GM19023 (cell line): ENCODE data around the gene CHAF1A.

ENCODE experiments used
- ATAC-seq: cut with Tn5 transposase; IDR thresholded peaks from one replicate; pipeline ENCODE4 v1.9.1; 2021; ENCODE audit warnings: mild to moderate bottlenecking, moderate library complexity; ENCODE audit not compliant: unreplicated experiment

The CHAF1A gene

GRCh38 chr19:4436231-4436630 lies 33.8 kb downstream of the CHAF1A start:
- ATAC-seq = no peak

DNA sequence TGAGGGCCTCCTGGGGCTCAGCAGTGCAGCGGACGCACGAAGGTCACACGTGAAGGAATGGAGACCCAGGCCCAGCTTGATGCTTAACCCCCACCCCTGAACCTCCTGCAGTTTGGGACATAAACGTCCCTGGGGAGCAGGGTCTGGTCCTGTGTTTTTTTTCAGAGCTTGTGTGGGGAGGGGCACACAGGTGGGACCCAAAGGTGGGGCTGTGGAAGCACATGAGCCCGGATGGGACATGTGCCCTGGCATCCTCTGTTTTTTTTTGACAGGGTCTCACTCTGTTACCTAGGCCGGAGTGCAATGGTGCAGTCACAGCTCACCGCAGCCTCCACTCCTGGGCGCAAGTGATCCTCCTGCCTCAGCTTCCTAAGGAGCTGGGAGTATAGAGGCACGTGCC lies 34.7 kb downstream of the CHAF1A start:
- ATAC-seq = no peak

GRCh38 chr19:4439243-4439642 lies 36.8 kb downstream of the CHAF1A start:
- no peak for ATAC-seq

DNA sequence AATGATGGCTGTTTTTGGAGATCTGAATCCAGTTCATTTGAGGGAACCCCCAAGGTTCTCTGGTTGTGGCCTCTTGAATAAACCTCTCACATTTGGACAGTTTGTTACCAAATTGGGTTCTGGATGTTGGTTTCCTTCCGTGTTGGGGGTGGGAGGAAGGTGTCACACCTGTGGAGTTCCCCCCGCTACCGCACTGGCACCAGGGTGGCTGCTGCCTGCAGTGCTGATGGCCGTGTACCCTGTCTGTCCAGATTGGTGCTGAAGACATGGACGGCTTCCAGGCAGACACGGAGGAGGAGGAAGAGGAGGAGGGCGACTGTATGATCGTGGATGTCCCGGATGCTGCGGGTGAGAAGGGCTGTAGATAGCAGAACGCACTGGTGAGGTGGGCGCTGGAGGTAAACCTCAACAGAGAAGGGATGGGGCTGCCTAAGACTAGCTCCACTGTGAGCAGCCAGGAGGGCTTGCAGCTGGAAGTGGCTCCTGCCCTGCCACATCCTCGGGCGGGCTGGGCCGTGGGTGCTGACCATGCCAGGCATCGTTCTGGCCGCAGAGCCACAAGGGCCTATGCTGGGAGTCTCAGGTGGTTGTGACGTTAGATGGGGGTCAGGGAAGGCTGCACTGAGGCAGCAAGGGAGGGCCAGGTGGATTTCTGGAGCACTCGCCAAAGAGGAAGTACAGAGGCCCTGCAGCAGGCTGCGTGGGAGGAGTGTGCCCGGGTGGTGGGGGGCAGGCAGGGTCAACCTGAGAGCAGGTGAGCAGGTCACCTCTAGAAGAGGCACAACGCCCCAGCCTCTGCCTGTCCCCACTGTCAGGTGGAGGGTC lies 39.8 kb downstream of the CHAF1A start:
- ATAC-seq = no peak

- ATAC-seq = no peak
Observed at GRCh38 chr19:4442819-4443146, 40.3 kb downstream of the CHAF1A start.

DNA sequence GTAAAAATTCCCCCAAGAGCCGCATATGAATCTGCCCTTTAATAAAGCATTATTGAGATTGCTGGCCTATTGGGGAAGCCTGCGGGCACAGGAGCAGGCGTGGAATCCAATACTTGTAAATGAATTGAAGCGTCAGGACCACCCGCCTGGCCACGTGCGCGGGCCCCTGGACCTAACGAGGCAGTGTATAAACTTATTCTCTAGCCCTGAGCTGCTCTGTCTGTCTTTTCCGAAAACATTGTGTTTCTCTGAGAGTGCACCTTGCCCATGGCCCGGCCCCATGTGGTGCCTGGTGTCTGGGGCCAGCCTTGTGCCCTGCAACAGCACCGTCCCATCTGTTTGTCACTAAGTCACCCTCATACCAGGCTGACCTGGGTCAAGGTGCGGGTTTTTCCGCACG lies 40.7 kb downstream of the CHAF1A start:
- no peak for ATAC-seq

DNA sequence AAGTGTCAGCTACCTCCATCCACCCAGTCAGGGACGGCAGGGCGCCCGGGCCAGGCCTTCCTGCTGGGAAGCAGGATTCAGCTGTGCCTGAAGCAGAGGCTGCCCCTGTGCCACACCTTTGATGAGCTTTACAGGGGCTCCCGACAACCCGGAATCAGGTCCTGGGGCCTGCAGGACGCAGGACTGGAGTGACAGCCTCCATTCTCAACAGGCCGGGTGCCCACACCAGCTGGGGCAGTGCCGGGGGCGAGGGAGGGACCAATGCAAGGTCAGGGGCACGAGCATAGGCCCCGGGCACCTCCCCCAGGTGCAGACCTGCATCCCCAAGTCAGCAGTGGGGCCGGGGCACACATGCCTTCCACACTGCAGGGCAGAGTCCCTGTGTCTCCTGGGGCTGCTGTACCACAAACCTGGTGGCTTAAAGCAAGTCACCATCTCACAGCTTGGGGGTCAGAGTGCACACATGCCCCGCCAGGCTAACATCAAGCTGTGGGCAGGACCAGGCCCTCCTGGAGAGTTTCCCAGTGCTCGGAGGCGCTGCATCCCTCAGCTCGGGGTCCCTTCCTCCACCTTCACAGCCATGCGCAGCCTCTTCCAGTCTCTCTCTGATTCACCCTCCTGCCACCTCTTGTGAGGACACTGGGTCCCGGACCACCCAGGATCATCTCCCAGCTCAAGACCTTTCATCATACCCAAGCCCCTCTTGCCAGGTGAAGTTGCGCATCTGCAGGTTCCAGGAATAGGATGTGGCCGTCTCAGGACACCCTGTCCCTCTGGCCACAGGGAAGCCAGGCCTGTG lies 41.7 kb downstream of the CHAF1A start:
- no peak for ATAC-seq

DNA sequence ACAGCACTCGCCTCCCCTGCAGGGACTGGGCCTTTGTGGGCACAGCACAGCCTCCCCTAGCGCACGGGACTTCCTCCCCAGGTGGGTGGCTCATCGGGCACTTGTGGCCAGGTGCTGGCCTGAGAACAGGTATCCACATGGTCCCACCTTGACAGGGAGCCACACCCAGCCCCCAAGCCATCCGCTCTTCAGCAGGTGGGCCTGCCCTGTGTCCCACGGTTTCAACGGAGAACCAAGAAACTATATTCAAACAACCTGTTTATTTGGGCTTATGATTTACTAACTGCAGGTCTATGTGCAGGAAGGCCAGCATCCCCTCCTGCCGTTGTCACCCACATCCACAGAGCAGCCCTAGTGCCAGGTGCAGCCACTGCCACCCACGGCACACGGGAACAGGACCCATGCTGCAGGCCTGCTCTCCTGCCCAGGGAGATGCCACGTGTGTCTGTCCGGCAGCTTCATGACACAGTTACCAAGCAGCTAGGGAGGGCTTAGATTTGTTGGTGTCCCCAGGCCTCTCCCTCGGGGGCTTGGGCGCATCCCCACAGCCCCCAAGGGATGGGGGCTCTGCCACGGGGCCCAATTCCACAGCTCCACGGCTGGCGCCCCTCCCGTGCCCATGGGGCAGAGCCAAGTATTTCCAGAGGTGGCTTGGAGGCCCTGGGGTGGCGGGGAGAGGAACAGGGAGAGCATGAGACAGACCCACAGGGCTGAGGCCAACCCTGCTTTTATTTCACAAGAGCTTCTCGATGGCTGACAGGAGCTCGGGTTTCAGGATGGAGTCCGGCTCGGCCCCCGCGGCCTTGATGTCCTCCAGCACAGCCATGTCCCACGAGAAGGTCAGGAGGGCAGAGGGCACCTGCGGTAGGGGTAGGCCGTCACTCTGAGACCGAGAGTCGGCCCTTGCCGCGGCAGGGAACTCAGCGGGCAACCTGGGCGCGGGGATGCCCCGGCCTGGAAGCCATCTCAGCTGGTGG lies 42.6 kb downstream of the CHAF1A start:
- ATAC-seq = no peak

DNA sequence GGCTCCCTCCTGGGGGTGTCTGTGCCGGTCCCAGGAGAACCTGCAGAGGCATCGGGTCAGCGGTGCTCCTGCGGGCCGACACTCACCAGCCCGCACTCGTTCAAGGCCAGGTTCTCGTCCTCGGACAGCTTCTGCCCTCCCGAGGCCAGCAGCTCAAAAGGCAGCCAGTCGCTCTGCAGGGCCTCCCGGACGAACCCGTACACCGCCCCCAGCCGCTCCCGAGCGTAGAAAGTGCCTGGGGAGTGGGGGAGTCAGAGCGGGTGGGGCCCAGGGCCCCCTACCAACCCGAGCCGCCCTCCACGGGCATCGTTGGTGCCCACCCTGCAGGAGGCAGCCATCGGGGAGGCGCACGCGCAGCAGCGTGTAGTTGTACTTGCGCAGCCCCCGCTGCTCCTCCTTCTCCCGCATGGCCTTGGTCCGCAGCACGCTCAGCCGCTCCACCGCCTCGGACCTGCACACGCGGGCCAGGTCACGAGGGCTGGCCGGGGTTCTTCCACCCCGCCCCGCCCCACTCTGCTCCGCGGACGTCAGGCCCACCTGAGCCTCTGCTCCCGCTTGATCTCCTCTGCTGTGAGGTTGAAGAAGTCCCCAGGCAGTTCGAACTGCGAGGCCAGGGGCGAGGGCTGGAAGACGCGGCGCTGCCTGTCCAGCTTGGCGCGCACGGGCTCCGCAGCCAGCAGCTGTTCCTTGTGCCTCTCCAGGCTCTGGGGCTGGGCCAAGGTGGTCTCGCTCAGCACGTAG lies 43.7 kb downstream of the CHAF1A start:
- ATAC-seq = no peak

- ATAC-seq = no peak
Observed at GRCh38 chr19:4446704-4447200, 44.3 kb downstream of the CHAF1A start.

DNA sequence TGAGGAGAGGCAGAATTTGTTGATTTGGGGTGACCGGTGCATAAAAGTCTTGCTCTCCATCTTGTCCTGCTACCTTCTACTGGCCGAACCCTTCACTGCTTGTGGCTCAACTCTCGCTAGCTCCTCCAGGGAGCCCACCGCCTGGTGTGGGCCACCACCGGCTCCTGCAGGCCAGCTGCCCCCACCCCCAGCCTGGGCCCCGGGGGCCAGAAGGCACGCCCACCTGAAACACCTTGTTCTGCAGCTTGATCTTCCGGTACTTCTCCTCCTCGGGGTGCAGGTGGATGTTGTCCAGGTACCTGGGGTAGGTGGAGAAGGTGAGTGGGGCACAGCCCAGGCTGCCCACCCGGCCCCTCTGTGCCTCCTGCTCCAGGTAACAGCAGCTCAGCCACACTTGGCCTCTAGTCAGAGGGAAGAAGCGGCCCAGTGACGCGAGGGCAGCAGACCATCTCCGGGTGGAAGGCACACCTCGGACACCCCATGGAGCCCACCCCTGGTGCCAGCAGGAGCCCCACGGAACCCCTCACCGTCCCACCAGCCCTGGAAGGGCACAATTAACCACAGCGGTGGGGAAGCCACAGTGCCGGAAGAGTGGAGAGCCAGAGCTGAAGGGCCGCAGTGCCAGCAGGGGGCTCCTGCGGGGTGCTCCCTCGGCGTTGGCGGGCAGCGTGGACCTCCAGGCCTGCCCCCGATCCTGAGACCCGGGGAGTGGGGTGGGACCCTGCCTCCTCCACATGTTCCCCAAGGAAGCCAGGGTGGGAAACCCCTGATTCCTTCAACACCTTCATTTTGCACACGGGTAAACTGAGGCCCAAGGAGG lies 45.1 kb downstream of the CHAF1A start:
- ATAC-seq = no peak

DNA sequence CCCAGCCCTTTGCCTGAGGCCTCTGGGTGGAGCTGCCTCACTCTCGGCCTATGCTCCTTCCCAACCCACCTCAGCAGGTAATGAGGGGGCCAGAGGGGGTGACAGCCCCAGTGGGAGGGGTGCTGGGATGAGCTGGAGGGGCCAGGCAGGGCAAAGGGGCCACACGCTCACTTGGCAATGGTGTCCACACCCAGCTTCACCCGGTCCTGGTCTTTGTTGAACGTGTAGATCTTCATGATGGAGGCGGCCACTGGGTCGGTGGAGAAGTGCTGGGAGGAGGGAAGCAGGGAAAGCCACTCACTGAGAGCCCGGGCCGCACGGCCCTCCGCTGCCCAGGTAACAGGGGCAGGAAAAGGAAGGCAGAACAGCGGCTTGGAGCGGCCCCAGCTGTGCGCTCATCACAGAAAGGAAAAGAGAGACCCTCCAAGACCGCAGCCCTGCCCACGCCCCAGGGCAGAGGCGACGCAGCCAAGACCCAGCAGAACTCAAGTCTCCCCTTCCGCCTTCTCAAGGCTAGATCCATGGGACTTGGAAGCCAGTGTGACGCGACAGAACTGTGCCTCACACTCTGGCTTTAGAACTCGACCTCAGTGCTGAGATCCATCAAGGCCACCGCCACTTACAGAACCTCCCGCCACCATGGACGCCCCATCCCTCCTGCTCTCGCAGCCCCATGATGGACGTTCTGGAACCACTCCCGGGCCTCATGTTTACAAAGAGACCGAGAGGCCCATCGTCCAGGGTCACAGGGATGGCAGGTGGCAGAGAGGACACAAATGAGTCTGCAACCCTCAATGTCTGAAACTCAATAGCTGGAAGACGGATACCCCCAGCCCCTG lies 45.9 kb downstream of the CHAF1A start:
- ATAC-seq = no peak

- ATAC-seq = no peak
Observed at GRCh38 chr19:4449022-4449638, 46.7 kb downstream of the CHAF1A start.

DNA sequence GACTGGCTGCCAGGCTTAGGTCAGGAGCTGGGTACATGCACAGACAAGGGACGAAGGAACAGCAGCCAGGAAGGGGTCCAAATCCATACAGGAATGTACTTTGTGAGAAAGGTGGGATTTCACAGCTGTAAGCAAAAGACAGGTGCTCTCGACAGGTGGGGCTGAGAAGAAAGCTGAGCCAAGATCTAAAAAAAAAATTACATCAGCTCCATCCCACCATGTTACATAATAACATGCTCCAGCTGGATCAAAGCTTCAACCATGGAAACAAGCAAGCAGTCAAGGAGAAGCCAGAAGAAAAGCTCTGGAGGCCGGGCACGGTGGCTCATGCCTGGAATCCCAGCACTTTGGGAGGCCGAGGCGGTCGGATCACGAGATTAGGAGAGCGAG lies 47.2 kb downstream of the CHAF1A start:
- ATAC-seq = no peak

- no peak for ATAC-seq
Observed at GRCh38 chr19:4452230-4452990, 50.0 kb downstream of the CHAF1A start.

DNA sequence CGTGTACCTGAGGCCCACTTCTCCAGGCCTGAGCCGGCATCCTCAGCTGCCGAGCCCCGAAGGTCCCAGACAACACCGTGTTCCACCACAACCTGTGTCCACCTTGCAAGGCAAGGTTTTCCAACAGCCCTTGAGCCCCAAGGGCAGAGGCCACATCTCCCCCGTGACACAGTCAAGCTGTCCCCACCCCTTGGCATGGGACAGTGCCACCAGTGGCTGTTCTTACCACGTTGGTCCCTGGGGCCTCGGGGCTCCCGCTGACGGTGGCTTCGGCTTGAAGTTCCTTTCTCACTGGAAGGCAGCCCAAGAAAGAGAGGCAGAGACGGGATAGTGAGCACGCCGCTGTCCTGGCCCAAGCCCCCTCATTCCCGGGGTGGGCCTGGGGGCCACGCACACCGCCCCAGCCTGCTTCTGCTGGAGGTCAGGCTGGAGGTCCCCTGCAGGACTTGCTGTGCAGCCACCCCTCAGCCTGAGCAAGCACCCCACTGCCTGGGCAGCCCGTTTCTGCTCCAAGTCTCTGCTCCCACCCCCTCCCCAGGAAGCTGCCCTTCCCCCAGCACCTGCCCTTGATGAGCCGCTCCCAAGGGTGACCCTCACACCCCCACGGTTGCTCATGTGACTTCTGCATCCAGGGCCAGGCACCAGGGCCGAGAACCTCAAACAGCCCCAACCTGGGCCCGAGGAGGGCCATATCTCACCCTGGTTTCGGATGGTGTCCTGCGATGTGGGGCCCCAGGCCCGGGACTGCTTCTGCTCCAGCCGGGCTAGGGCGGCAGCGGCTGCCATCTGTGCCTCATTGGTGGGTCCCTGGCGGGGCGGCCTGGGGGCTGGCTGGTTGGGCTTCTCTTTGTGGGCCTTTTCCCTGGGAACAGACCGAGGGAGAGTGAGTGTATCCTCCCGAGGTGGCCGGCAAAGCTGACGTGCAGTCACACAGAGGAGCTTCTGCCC lies 51.1 kb downstream of the CHAF1A start:
- ATAC-seq = no peak
